IMR-90 (cell line): ENCODE data around the gene BTG4. TPM values are rescaled to one million over a fixed set of nuclear protein-coding genes. Genes with fewer than 3 reads are reported as not detected.

Experiments used
- ATAC-seq: fragments of 200-7000 bp; cut with Tn5 transposase; 2 replicates; pipeline ENCODE4 v1.9.1; 2020; ENCODE audit warnings: low read depth, mild to moderate bottlenecking, moderate library complexity
- BruUV-seq: library from RNA; stranded (reverse); fragments of 400-500 nt; replicated peaks from 2 replicates; lab custom pipeline; 2021; lab: Mats Ljungman, UMichigan
- CTCF ChIA-PET: fragments of 300-600 bp; formaldehyde crosslinking; extraction: SDS; loops from one replicate; lab custom pipeline; 2021; ENCODE audit warnings: antibody characterized with exemption; lab: Yijun Ruan, JAX
- POLR2A ChIA-PET: fragments of 300-600 bp; sonication (Branson Sonifier 250); formaldehyde crosslinking; loops from one replicate; lab custom pipeline; 2022; ENCODE audit warnings: antibody characterized with exemption; ENCODE audit not compliant: unreplicated experiment; lab: Charles Lee
- DNase-seq: peaks from one replicate; pipeline ENCODE4 v3.0.0; 2013
- H2AFZ ChIP-seq: replicated peaks from 2 replicates; pipeline ENCODE3; 2013; ENCODE audit warnings: low read length, mild to moderate bottlenecking; ENCODE audit not compliant: poor library complexity
- H2AK5ac ChIP-seq: 2 replicates; pipeline ENCODE4 v1.6.1; 2013; ENCODE audit warnings: low read depth, low read length, inconsistent platforms
- H2AK9ac ChIP-seq: replicated peaks from 2 replicates; pipeline ENCODE3; 2013; ENCODE audit warnings: mild to moderate bottlenecking, low read depth, low read length, moderate library complexity; ENCODE audit not compliant: poor library complexity
- H2BK120ac ChIP-seq: 2 replicates; pipeline ENCODE4 v1.6.1; 2013; ENCODE audit warnings: low read depth, low read length, inconsistent platforms
- H2BK15ac ChIP-seq: 3 replicates; pipeline ENCODE4 v1.6.1; 2013; ENCODE audit warnings: low read depth, low read length, inconsistent platforms
- H2BK20ac ChIP-seq: 2 replicates; pipeline ENCODE4 v1.6.1; 2013; ENCODE audit warnings: low read depth, mild to moderate bottlenecking, inconsistent platforms, low read length, moderate library complexity
- H2BK5ac ChIP-seq: 2 replicates; pipeline ENCODE4 v1.6.1; 2013; ENCODE audit warnings: mild to moderate bottlenecking, low read depth, low read length, inconsistent platforms; ENCODE audit not compliant: poor library complexity, severe bottlenecking
- H3K14ac ChIP-seq: replicated peaks from 2 replicates; pipeline ENCODE4 v1.6.1; 2013; ENCODE audit warnings: low read depth, low read length, inconsistent platforms
- H3K18ac ChIP-seq: 2 replicates; pipeline ENCODE4 v1.6.1; 2013; ENCODE audit warnings: low read depth, low read length, control low read depth
- H3K23ac ChIP-seq: 2 replicates; pipeline ENCODE4 v1.6.1; 2013; ENCODE audit warnings: low read depth, low read length, inconsistent platforms
- H3K27ac ChIP-seq: 2 replicates; pipeline ENCODE4 v1.5.1; 2013; ENCODE audit warnings: mild to moderate bottlenecking, control low read depth, low read length; ENCODE audit not compliant: insufficient read depth
- H3K27me3 ChIP-seq: 2 replicates; pipeline ENCODE4 v1.6.1; 2013; ENCODE audit warnings: low read length; ENCODE audit not compliant: control insufficient read depth, insufficient read depth
- H3K36me3 ChIP-seq: 2 replicates; pipeline ENCODE4 v1.6.1; 2013; ENCODE audit warnings: low read length, mixed read lengths; ENCODE audit not compliant: control insufficient read depth, insufficient read depth
- H3K4ac ChIP-seq: 2 replicates; pipeline ENCODE4 v1.6.1; 2013; ENCODE audit warnings: low read depth, low read length, inconsistent platforms
- H3K4me1 ChIP-seq: 2 replicates; pipeline ENCODE4 v1.6.1; 2013; ENCODE audit warnings: low read length, mixed read lengths; ENCODE audit not compliant: control insufficient read depth, insufficient read depth
- H3K4me2 ChIP-seq: 2 replicates; pipeline ENCODE4 v1.6.1; 2013; ENCODE audit warnings: low read depth, mild to moderate bottlenecking, control low read depth, low read length, moderate library complexity
- H3K4me3 ChIP-seq: 2 replicates; pipeline ENCODE4 v1.5.1; 2013; ENCODE audit warnings: low read depth, mild to moderate bottlenecking, control low read depth, low read length, moderate library complexity; ENCODE audit not compliant: insufficient read depth
- H3K56ac ChIP-seq: 2 replicates; pipeline ENCODE4 v1.6.1; 2013; ENCODE audit warnings: low read length, inconsistent platforms; ENCODE audit not compliant: insufficient read depth; ENCODE audit errors: extremely low read depth
- H3K79me1 ChIP-seq, 2 experiments: 2 replicates each; pipeline ENCODE4 v1.6.1; 2013; ENCODE audit warnings: low read length in 2 of 2, inconsistent platforms in 1 of 2, low read depth in 1 of 2
- H3K9ac ChIP-seq: 2 replicates; pipeline ENCODE4 v1.6.1; 2013; ENCODE audit warnings: low read depth, low read length, control low read depth
- H3K9me1 ChIP-seq: 2 replicates; pipeline ENCODE4 v1.6.1; 2013; ENCODE audit warnings: low read length, inconsistent platforms; ENCODE audit not compliant: insufficient read depth
- H3K9me3 ChIP-seq: 2 replicates; pipeline ENCODE4 v1.6.1; 2013; ENCODE audit warnings: low read length; ENCODE audit not compliant: control insufficient read depth, insufficient read depth
- H4K20me1 ChIP-seq: 2 replicates; pipeline ENCODE4 v1.6.1; 2013; ENCODE audit warnings: low read length, inconsistent platforms; ENCODE audit not compliant: insufficient read depth
- H4K5ac ChIP-seq: 2 replicates; pipeline ENCODE4 v1.6.1; 2013; ENCODE audit warnings: mild to moderate bottlenecking, low read depth, low read length, control low read depth
- H4K8ac ChIP-seq, 2 experiments: 2 replicates each; pipeline ENCODE4 v1.6.1; 2013; ENCODE audit warnings: low read depth in 2 of 2, low read length in 2 of 2, control low read depth in 1 of 2, inconsistent platforms in 1 of 2
- H4K91ac ChIP-seq: 2 replicates; pipeline ENCODE4 v1.6.1; 2013; ENCODE audit warnings: low read depth, low read length, inconsistent platforms; ENCODE audit not compliant: insufficient read depth
- BHLHE40 ChIP-seq: fragments of 150-350 bp; IDR thresholded peaks from 2 replicates; pipeline ENCODE4 v1.6.1; 2016; ENCODE audit warnings: mild to moderate bottlenecking, low read depth, low read length
- CEBPB ChIP-seq: IDR thresholded peaks from 2 replicates; pipeline ENCODE4 v1.6.1; 2012; ENCODE audit warnings: low read depth, low read length, improper control_type of control experiment
- CHD1 ChIP-seq: IDR thresholded peaks from 2 replicates; pipeline ENCODE4 v1.6.1; 2012; ENCODE audit warnings: low read depth, low read length, improper control_type of control experiment
- CTCF ChIP-seq: conservative IDR thresholded peaks from 2 replicates; pipeline ENCODE4 v1.5.1; 2012; ENCODE audit warnings: mild to moderate bottlenecking, low read depth, low read length, improper control_type of control experiment
- ELK1 ChIP-seq: fragments of 150-350 bp; IDR thresholded peaks from 2 replicates; pipeline ENCODE4 v1.6.1; 2016; ENCODE audit warnings: low read depth, mild to moderate bottlenecking, low read length, moderate library complexity, borderline replicate concordance
- FOS ChIP-seq: fragments of 150-350 bp; IDR thresholded peaks from 2 replicates; pipeline ENCODE4 v1.6.1; 2016; ENCODE audit warnings: low read depth, low read length
- MAFK ChIP-seq: IDR thresholded peaks from 2 replicates; pipeline ENCODE4 v1.6.1; 2012; ENCODE audit warnings: low read depth, low read length, improper control_type of control experiment
- MXI1 ChIP-seq: IDR thresholded peaks from 2 replicates; pipeline ENCODE4 v1.6.1; 2012; ENCODE audit warnings: low read depth, mild to moderate bottlenecking, low read length, moderate library complexity, borderline replicate concordance
- NFE2L2 ChIP-seq: fragments of 150-350 bp; IDR thresholded peaks from 2 replicates; pipeline ENCODE4 v1.6.1; 2016; ENCODE audit warnings: low read depth, mild to moderate bottlenecking, low read length
- RAD21 ChIP-seq: IDR thresholded peaks from 2 replicates; pipeline ENCODE4 v1.6.1; 2012; ENCODE audit warnings: low read length, improper control_type of control experiment
- RCOR1 ChIP-seq: IDR thresholded peaks from 2 replicates; pipeline ENCODE4 v1.6.1; 2012; ENCODE audit warnings: mild to moderate bottlenecking, low read length, improper control_type of control experiment; ENCODE audit not compliant: insufficient replicate concordance
- RFX5 ChIP-seq: IDR thresholded peaks from 2 replicates; pipeline ENCODE4 v1.8.0; 2012; ENCODE audit warnings: low read depth, mild to moderate bottlenecking, low read length, moderate library complexity
- SMC3 ChIP-seq: fragments of 150-350 bp; IDR thresholded peaks from 2 replicates; pipeline ENCODE4 v1.6.1; 2016; ENCODE audit warnings: low read depth, mild to moderate bottlenecking, antibody characterized with exemption, low read length, moderate library complexity
- WGBS, 2 experiments: methylation state at CpG; one replicate each; pipeline versions ENCODE4 v1.1.5 to v1.1.7; 2013; ENCODE audit warnings: missing lambda C conversion rate in 2 of 2; ENCODE audit not compliant: insufficient read length in 1 of 2; ENCODE audit errors: extremely low coverage in 2 of 2; 5-methylcytosine and 5-hydroxymethylcytosine counted together
- dilution Hi-C: fragments of 300-500 bp; cut with HindIII; formaldehyde crosslinking; loops from one replicate; pipeline ENCODE4 v1.14.3; 2018; ENCODE audit warnings: low sequenced_read_pairs; ENCODE audit not compliant: unreplicated experiment
- in situ Hi-C: fragments of 300-500 bp; cut with MboI; formaldehyde crosslinking; loops from 3 replicates; pipeline ENCODE4 v1.14.3; 2019; ENCODE audit warnings: low sequenced_read_pairs, inconsistent platforms, mixed read lengths
- intact Hi-C: fragments of 100-400 bp; cut with micrococcal nuclease; formaldehyde crosslinking; loops from 2 replicates; pipeline ENCODE4 v1.10.0; 2022
- polyA plus RNA-seq, 3 experiments: library from polyadenylated mRNA; depleted of rRNA; stranded (reverse); fragments of >200 nt; gene quantifications; 2 replicates each; pipeline ENCODE4 v1.2.3, GENCODE V29; 2012; ENCODE audit warnings: low replicate concordance in 1 of 3
- total RNA-seq: library from RNA; depleted of rRNA; stranded (reverse); fragments of >200 nt; gene quantifications from 2 replicates; pipeline ENCODE4 v1.2.3, GENCODE V29; 2012

The BTG4 gene
- total and polyA plus RNA-seq, 2 of the 4 experiments (the other 2 are of a cell fraction) = not detected

DNA sequence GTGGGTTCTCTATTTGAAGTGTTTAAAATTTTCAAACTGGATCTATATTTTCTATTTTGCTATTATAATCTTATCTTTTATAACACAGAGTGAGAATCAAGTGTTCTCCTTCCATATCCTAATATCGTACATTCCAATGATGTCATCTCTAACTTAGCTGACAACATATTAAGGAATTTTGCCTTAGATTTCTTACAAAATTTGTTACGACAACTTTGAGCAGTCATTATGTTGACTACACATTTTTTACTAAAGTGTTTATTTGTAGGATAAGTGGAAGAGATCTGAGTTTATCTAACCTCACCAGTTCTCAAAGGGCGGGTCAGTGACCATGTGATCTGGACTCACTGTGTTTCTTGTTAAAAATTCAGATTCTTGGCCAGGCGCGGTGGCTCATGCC lies 12.7 kb downstream of the BTG4 start:
- intact Hi-C loops (no loop called here), dilution Hi-C loops (no loop called here), in situ Hi-C loops (no loop called here)
- Histone ChIP-seq H2BK120ac (no peak overlapping the region), H3K4me2 (no peak overlapping the region), H3K56ac (no peak overlapping the region), H3K79me1 (no peaks in the 10 kb centered on the region), H3K18ac (no peak overlapping the region), H4K5ac (no peak overlapping the region), H4K91ac (no peak overlapping the region), H3K36me3 (no peaks in the 10 kb centered on the region), H3K9me3 (no peaks in the 10 kb centered on the region), H2AK9ac (no peak overlapping the region), H2BK15ac (no peak overlapping the region), H3K27ac (no peak overlapping the region), H3K27me3 (peaks cover 7% of the 10 kb centered on the region; the same call in 1 of the 2 replicates), H2AK5ac (no peak overlapping the region), H2BK5ac (no peak overlapping the region), H2AFZ (no peak overlapping the region), H3K9me1 (no peaks in the 10 kb centered on the region), H3K4me3 (no peak overlapping the region), H3K23ac (no peak overlapping the region), H4K20me1 (no peaks in the 10 kb centered on the region), H2BK20ac (no peak overlapping the region), H3K4ac (no peak overlapping the region), H3K4me1 (no peaks in the 10 kb centered on the region), H3K14ac (no peak overlapping the region), H3K9ac (no peak overlapping the region), H4K8ac (no peak overlapping the region)
- CTCF ChIA-PET = no interaction called here
- no peak for TF ChIP-seq FOS
- no peak for TF ChIP-seq NFE2L2
- no peak for TF ChIP-seq RCOR1
- no peak for TF ChIP-seq RAD21
- TF ChIP-seq CTCF = no peak
- TF ChIP-seq RFX5 = no peak
- no peak for TF ChIP-seq BHLHE40
- TF ChIP-seq MAFK = no peak
- TF ChIP-seq CHD1 = no peak
- no peak for TF ChIP-seq CEBPB
- TF ChIP-seq MXI1 = no peak
- no peak for TF ChIP-seq SMC3
- no peak for TF ChIP-seq ELK1
- POLR2A ChIA-PET = no interaction called here
- DNase-seq = peak; percentile 32
- peak; percentile 66 for ATAC-seq
- BruUV-seq = no TSS peak
- 90% methylated on average over 2 of the region's 5 CpGs; no CpG with 5 or more reads in 1 of the 2 experiments for WGBS, 2 experiments
